Testis (tissue), 3 donors: ENCODE measurements around the gene SHANK1. TPM values are rescaled to one million over a fixed set of nuclear protein-coding genes. Genes with fewer than 3 reads are reported as not detected.

Experiments used
- DNase-seq: peaks from one replicate; pipeline ENCODE4 v3.0.0-alpha.2; 2019
- H3K27ac ChIP-seq, 2 donors: fragments of 200-600 bp; sonication (generic); one replicate each; pipeline ENCODE4 v1.5.1; 2019
- H3K27me3 ChIP-seq: fragments of 200-600 bp; sonication (generic); one replicate; pipeline ENCODE4 v1.5.1; 2019
- H3K36me3 ChIP-seq: fragments of 200-600 bp; sonication (generic); one replicate; pipeline ENCODE4 v1.5.1; 2017; ENCODE audit warnings: low read depth; ENCODE audit errors: missing control alignments
- H3K4me1 ChIP-seq: fragments of 200-600 bp; sonication (generic); one replicate; pipeline ENCODE4 v1.5.1; 2019
- H3K4me3 ChIP-seq, 2 donors: fragments of 200-600 bp; sonication (generic); one replicate each; pipeline ENCODE4 v1.5.1; 2017 to 2019
- H3K9me3 ChIP-seq: fragments of 200-600 bp; sonication (generic); one replicate; pipeline ENCODE4 v1.5.1; 2017
- POLR2A ChIP-seq: fragments of 450-650 bp; IDR thresholded peaks from one replicate; pipeline ENCODE4 v1.6.1; 2017; ENCODE audit warnings: antibody characterized with exemption, mild to moderate bottlenecking, moderate library complexity
- WGBS, 2 donors: methylation state at CpG; one replicate each; pipeline ENCODE4 v1.1.5; 2018; 5-methylcytosine and 5-hydroxymethylcytosine counted together
- intact Hi-C: fragments of 100-400 bp; cut with DNase I; formaldehyde crosslinking; loops from one replicate; pipeline ENCODE4 v1.15.1; 2023; ENCODE audit warnings: low total_unique reads
- polyA plus RNA-seq: library from polyadenylated mRNA; stranded (reverse); fragments of 350-450 nt; fragmentation: Illumina TruSeq; extraction: RNeasy Lipid Tissue Mini Kit (QIAGEN cat#74804); gene quantifications from one replicate; pipeline ENCODE4 v1.2.3, GENCODE V29; 2014; ENCODE audit warnings: low read depth, low replicate concordance; ENCODE audit not compliant: insufficient read depth
- total RNA-seq, 2 donors: library from RNA; depleted of rRNA; stranded (reverse); fragments of >200 nt; gene quantifications; one replicate each; pipeline ENCODE4 v1.2.3, GENCODE V29; 2016
- TF ChIP-seq, protein P1 (sequence below), 3 experiments: fragments of 450-650 bp in 2 of 3; fragments of 200-600 bp in 1 of 3; sonication (generic) in 1 of 3; IDR thresholded peaks; one replicate each; pipeline ENCODE4 v1.5.1; 2016 to 2019; ENCODE audit warnings: antibody characterized with exemption in 3 of 3, mild to moderate bottlenecking in 2 of 3, moderate library complexity in 1 of 3

SHANK1 gene
- total and polyA plus RNA-seq, 3 donors from 2014 or later = 4.1 to 5.4 (median 4.5) TPM

GRCh38 chr19:50652722-50653121 is 66.9 kb downstream of the SHANK1 start:
- WGBS, 2 donors = 87 to 90% methylated on average over 6 of the region's 6 CpGs
- TF ChIP-seq POLR2A = no peak
- TF ChIP-seq, protein P1, sequence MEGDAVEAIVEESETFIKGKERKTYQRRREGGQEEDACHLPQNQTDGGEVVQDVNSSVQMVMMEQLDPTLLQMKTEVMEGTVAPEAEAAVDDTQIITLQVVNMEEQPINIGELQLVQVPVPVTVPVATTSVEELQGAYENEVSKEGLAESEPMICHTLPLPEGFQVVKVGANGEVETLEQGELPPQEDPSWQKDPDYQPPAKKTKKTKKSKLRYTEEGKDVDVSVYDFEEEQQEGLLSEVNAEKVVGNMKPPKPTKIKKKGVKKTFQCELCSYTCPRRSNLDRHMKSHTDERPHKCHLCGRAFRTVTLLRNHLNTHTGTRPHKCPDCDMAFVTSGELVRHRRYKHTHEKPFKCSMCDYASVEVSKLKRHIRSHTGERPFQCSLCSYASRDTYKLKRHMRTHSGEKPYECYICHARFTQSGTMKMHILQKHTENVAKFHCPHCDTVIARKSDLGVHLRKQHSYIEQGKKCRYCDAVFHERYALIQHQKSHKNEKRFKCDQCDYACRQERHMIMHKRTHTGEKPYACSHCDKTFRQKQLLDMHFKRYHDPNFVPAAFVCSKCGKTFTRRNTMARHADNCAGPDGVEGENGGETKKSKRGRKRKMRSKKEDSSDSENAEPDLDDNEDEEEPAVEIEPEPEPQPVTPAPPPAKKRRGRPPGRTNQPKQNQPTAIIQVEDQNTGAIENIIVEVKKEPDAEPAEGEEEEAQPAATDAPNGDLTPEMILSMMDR (IDR thresholded peaks at IDR 0.05) = no peak
- peaks cover 5% of the 10 kb centered on the region for H3K4me1 ChIP-seq
- H3K9me3 ChIP-seq = no peaks in the 10 kb centered on the region
- H3K27ac ChIP-seq = no peak overlapping the region
- no peak overlapping the region for H3K4me3 ChIP-seq
- DNase-seq = no peak
- H3K36me3 ChIP-seq = no peaks in the 10 kb centered on the region
- H3K27me3 ChIP-seq = no peaks in the 10 kb centered on the region
- intact Hi-C loops = no loop called here

DNA sequence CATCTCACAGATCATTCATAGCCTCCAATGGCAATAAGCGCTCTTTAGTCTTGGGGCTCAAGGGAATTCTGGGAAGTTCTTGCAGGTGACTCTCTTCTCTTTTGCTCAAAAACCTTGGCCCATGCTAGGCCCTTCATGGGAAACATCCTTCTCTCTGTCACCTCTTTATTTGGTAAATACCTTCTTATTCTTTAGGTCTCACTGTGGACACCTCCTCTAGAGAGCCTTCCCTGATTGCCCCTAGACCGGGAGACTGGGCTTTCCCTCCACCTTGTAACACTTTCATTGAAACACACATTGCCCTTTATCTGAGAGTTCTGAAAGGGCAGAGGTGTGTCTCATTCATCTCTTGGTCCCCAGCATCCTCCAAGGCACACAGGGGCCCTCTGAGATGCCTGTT is 68.4 kb downstream of the SHANK1 start:
- Histone ChIP-seq H3K36me3 (no peaks in the 10 kb centered on the region), H3K27me3 (no peaks in the 10 kb centered on the region), H3K9me3 (no peaks in the 10 kb centered on the region), H3K4me3 (no peak overlapping the region), H3K27ac (no peak overlapping the region), H3K4me1 (no peaks in the 10 kb centered on the region)
- intact Hi-C loops = no loop called here
- no peak for TF ChIP-seq POLR2A
- TF ChIP-seq, protein P1 (IDR thresholded peaks at IDR 0.05) = no peak
- WGBS, 2 donors = 88 to 89% methylated on average over 2 of the region's 2 CpGs
- DNase-seq = no peak

GRCh38 chr19:50649433-50650391 is 69.9 kb downstream of the SHANK1 start, which contains the start of gene C19orf81:
Gene C19orf81 (plus strand): TSS chr19:50649445. CDS start chr19:50649445, 0 bp downstream.
- TF ChIP-seq POLR2A = no peak
- TF ChIP-seq, protein P1 (IDR thresholded peaks at IDR 0.05) = no peak
- DNase-seq = peak; percentile 68
- no peaks in the 10 kb centered on the region for H3K27me3 ChIP-seq
- H3K4me3 ChIP-seq = no peak within 1 kb of the TSS
- H3K27ac ChIP-seq = no peak within 1 kb of the TSS
- no peaks in the 10 kb centered on the region for H3K36me3 ChIP-seq
- no peaks in the 10 kb centered on the region for H3K4me1 ChIP-seq
- WGBS, 2 donors = 20 to 24% methylated on average over 6 to 7 of the region's 7 CpGs
- intact Hi-C loops = no loop called here
- no peaks in the 10 kb centered on the region for H3K9me3 ChIP-seq

GRCh38 chr19:50648659-50649058 is 70.9 kb downstream of the SHANK1 start:
- Histone ChIP-seq H3K4me3 (no peak overlapping the region), H3K27me3 (no peaks in the 10 kb centered on the region), H3K9me3 (no peaks in the 10 kb centered on the region), H3K27ac (no peak overlapping the region), H3K4me1 (no peaks in the 10 kb centered on the region), H3K36me3 (no peaks in the 10 kb centered on the region)
- intact Hi-C loops = no loop called here
- 38 to 41% methylated on average over 5 of the region's 5 CpGs for WGBS, 2 donors
- TF ChIP-seq, protein P1 (IDR thresholded peaks at IDR 0.05) = no peak
- TF ChIP-seq POLR2A = no peak
- no peak for DNase-seq
